ENCODE data around the gene FTCDNL1.

GRCh38 chr2:199848389-199849130, 2.4 kb downstream of the FTCDNL1 start:
- TF ChIP-seq, protein P1, sequence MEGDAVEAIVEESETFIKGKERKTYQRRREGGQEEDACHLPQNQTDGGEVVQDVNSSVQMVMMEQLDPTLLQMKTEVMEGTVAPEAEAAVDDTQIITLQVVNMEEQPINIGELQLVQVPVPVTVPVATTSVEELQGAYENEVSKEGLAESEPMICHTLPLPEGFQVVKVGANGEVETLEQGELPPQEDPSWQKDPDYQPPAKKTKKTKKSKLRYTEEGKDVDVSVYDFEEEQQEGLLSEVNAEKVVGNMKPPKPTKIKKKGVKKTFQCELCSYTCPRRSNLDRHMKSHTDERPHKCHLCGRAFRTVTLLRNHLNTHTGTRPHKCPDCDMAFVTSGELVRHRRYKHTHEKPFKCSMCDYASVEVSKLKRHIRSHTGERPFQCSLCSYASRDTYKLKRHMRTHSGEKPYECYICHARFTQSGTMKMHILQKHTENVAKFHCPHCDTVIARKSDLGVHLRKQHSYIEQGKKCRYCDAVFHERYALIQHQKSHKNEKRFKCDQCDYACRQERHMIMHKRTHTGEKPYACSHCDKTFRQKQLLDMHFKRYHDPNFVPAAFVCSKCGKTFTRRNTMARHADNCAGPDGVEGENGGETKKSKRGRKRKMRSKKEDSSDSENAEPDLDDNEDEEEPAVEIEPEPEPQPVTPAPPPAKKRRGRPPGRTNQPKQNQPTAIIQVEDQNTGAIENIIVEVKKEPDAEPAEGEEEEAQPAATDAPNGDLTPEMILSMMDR (IDR thresholded peaks at IDR 0.05; ENCODE audit: insufficient read depth, low read depth, low read length), result no peak
- no peak for TF ChIP-seq EZH2 (IDR thresholded peaks at IDR 0.05; ENCODE audit: insufficient read depth, low read length)
